Panc1 (cell line): ENCODE data around the gene LCT. TPM values are rescaled to one million over a fixed set of nuclear protein-coding genes. Genes with fewer than 3 reads are reported as not detected.

Experiments
- ATAC-seq: fragments of 200-7000 bp; cut with Tn5 transposase; 2 replicates; pipeline ENCODE4 v1.9.1; 2020; ENCODE audit warnings: mild to moderate bottlenecking, moderate library complexity
- BruUV-seq: library from RNA; stranded (reverse); fragments of 400-500 nt; replicated peaks from 2 replicates; lab custom pipeline; 2021; lab: Mats Ljungman, UMichigan
- CTCF ChIA-PET: fragments of 300-600 bp; sonication (Branson Sonifier 250); formaldehyde crosslinking; loops from one replicate; lab custom pipeline; 2022; ENCODE audit warnings: antibody characterized with exemption; lab: Charles Lee
- POLR2A ChIA-PET: fragments of 300-600 bp; sonication (Branson Sonifier 250); formaldehyde crosslinking; loops from one replicate; lab custom pipeline; 2022; ENCODE audit warnings: antibody characterized with exemption; lab: Charles Lee
- DNase-seq: peaks from one replicate; pipeline ENCODE4 v3.0.0-alpha.2; 2010; ENCODE audit warnings: low read depth, low spot score
- H3K27ac ChIP-seq: 2 replicates; pipeline ENCODE4 v1.5.1; 2011; ENCODE audit warnings: mild to moderate bottlenecking, low read length, inconsistent platforms
- H3K27me3 ChIP-seq: fragments of 200-500 bp; sonication (Bioruptor generic); 2 replicates; pipeline ENCODE4 v1.6.0; 2014; ENCODE audit warnings: low read length, inconsistent platforms; ENCODE audit not compliant: control insufficient read depth, insufficient read depth
- H3K36me3 ChIP-seq: fragments of 200-500 bp; sonication (Bioruptor generic); 2 replicates; pipeline ENCODE4 v1.5.1; 2014; ENCODE audit warnings: inconsistent platforms, mild to moderate bottlenecking, low read length, moderate library complexity; ENCODE audit not compliant: control insufficient read depth, insufficient read depth
- H3K4me1 ChIP-seq: 2 replicates; pipeline ENCODE4 v1.5.1; 2011; ENCODE audit warnings: inconsistent platforms, mild to moderate bottlenecking, low read length, moderate library complexity; ENCODE audit not compliant: control insufficient read depth, insufficient read depth
- H3K4me3 ChIP-seq, 2 experiments: 2 replicates each; pipeline ENCODE4 v1.5.1; 2011 to 2012; ENCODE audit warnings: low read depth in 2 of 2, low read length in 2 of 2, mild to moderate bottlenecking in 2 of 2, inconsistent platforms in 1 of 2, moderate library complexity in 1 of 2
- H3K9me3 ChIP-seq: fragments of 200-500 bp; sonication (Bioruptor generic); 2 replicates; pipeline ENCODE4 v1.5.1; 2014; ENCODE audit warnings: low read depth, mild to moderate bottlenecking, inconsistent platforms, low read length, moderate library complexity; ENCODE audit not compliant: control insufficient read depth, insufficient read depth
- CTCF ChIP-seq: fragments of 450-650 bp; IDR thresholded peaks from 2 replicates; pipeline ENCODE4 v1.5.1; 2017; ENCODE audit warnings: mild to moderate bottlenecking
- POLR2AphosphoS5 ChIP-seq: IDR thresholded peaks from 2 replicates; pipeline ENCODE4 v1.6.1; 2012; ENCODE audit warnings: mild to moderate bottlenecking, low read depth, low read length, moderate library complexity
- REST ChIP-seq, 2 experiments: IDR thresholded peaks; 2 replicates each; pipeline ENCODE4 v1.6.1; 2011 to 2012; ENCODE audit warnings: low read depth in 2 of 2, control low read depth in 1 of 2, low read length in 1 of 2, mild to moderate bottlenecking in 1 of 2, moderate library complexity in 1 of 2; ENCODE audit not compliant: insufficient read depth in 1 of 2
- SIN3A ChIP-seq: IDR thresholded peaks from 2 replicates; pipeline ENCODE4 v1.6.1; 2012; ENCODE audit warnings: low read depth, mild to moderate bottlenecking, low read length, moderate library complexity, borderline replicate concordance; ENCODE audit not compliant: insufficient read depth
- TCF7L2 ChIP-seq: IDR thresholded peaks from 2 replicates; pipeline ENCODE4 v1.6.1; 2011; ENCODE audit warnings: mild to moderate bottlenecking, low read depth, low read length, inconsistent platforms
- in situ Hi-C: cut with HindIII; loops from 2 replicates; pipeline ENCODE4 v1.10.0; 2016; ENCODE audit warnings: low sequenced_read_pairs, low pct_unique_long_range_greater_than_20kb
- intact Hi-C: fragments of 100-400 bp; cut with micrococcal nuclease; formaldehyde crosslinking; loops from one replicate; pipeline ENCODE4 v1.10.0; 2022; ENCODE audit not compliant: unreplicated experiment
- total RNA-seq: library from RNA; stranded (reverse); gene quantifications from one replicate; pipeline ENCODE4 v1.2.1, GENCODE V29; 2021; ENCODE audit not compliant: unreplicated experiment

LCT gene
- total RNA-seq, 1 experiment from 2014 or later = not detected

- Histone ChIP-seq H3K27me3 (no peaks in the 10 kb centered on the region), H3K4me1 (peaks cover 16% of the 10 kb centered on the region), H3K4me3 (no peak overlapping the region), H3K9me3 (no peaks in the 10 kb centered on the region), H3K36me3 (peaks cover 4% of the 10 kb centered on the region), H3K27ac (no peak overlapping the region)
- ATAC-seq (no peak), DNase-seq (no peak)
- intact Hi-C loops = no loop called here
- no TSS peak for BruUV-seq
- in situ Hi-C loops = no loop called here
- CTCF ChIA-PET = no interaction called here
- TF ChIP-seq CTCF (no peak), TCF7L2 (no peak), REST (IDR thresholded peaks at IDR 0.05; ENCODE audit: insufficient read depth in 1 of 2, low read depth in 2 of 2, low read length in 1 of 2) (no peak), SIN3A (no peak), POLR2AphosphoS5 (no peak)
- POLR2A ChIA-PET = no interaction called here
Observed at GRCh38 chr2:135745545-135745944, 91.4 kb downstream of the LCT start.

GRCh38 chr2:135744760-135745314 lies 92.1 kb downstream of the LCT start:
- H3K36me3 ChIP-seq = peaks cover 3% of the 10 kb centered on the region
- no TSS peak for BruUV-seq
- H3K9me3 ChIP-seq = no peaks in the 10 kb centered on the region
- peaks cover 16% of the 10 kb centered on the region for H3K4me1 ChIP-seq
- H3K27ac ChIP-seq = no peak overlapping the region; the same call in 1 of the 2 replicates
- ChIA-PET CTCF (no interaction called here), POLR2A (no interaction called here)
- H3K27me3 ChIP-seq = no peaks in the 10 kb centered on the region
- no peak for DNase-seq
- intact Hi-C loops = no loop called here
- no peak for ATAC-seq
- no peak overlapping the region for H3K4me3 ChIP-seq
- in situ Hi-C loops = no loop called here
- TF ChIP-seq CTCF (no peak), POLR2AphosphoS5 (no peak), SIN3A (no peak), REST (IDR thresholded peaks at IDR 0.05; ENCODE audit: insufficient read depth in 1 of 2, low read depth in 2 of 2, low read length in 1 of 2) (no peak), TCF7L2 (no peak)
